K562 (cell line): ENCODE measurements around the gene ARMC7.
"Not testable (repeated sequence)": the region's sequence is repeated elsewhere in the genome, so short reads cannot be mapped to it uniquely, and the experiment has no call there.

ENCODE experiments used
- FOXK1 ChIP-seq: sonication (generic); formaldehyde crosslinking; IDR thresholded peaks from 2 replicates; pipeline ENCODE4 v1.8.0; 2022; ENCODE audit warnings: missing genetic modification reagents, mild to moderate bottlenecking, borderline replicate concordance
- KDM5B ChIP-seq: fragments of 200-600 bp; sonication (generic); IDR thresholded peaks from 2 replicates; pipeline ENCODE4 v1.6.1; 2012; ENCODE audit warnings: low read depth, mild to moderate bottlenecking, moderate library complexity, low read length, control low read depth, inconsistent platforms; ENCODE audit not compliant: insufficient replicate concordance
- LARP7 ChIP-seq: fragments of 450-650 bp; IDR thresholded peaks from 2 replicates; pipeline ENCODE4 v1.6.1; 2016
- NR2C2 ChIP-seq, 2 experiments: fragments of 200-800 bp in 1 of 2; sonication (Bioruptor generic) in 1 of 2; sonication (generic) in 1 of 2; formaldehyde crosslinking in 1 of 2; IDR thresholded peaks; 2 replicates each; pipeline versions ENCODE4 v1.6.1 to v1.8.0; 2016 to 2022; ENCODE audit warnings: mild to moderate bottlenecking in 1 of 2, missing compliant biosample characterization in 1 of 2, missing genetic modification characterization in 1 of 2, missing genetic modification reagents in 1 of 2
- POLR2AphosphoS5 ChIP-seq: IDR thresholded peaks from 2 replicates; pipeline ENCODE4 v1.6.1; 2011; ENCODE audit warnings: mild to moderate bottlenecking, low read depth, low read length, moderate library complexity; ENCODE audit not compliant: control insufficient read depth, insufficient read depth
- SAP30 ChIP-seq: fragments of 200-600 bp; sonication (generic); IDR thresholded peaks from 2 replicates; pipeline ENCODE4 v1.6.1; 2012; ENCODE audit warnings: borderline replicate concordance, low read depth, mild to moderate bottlenecking, moderate library complexity, low read length, control low read depth, inconsistent platforms; ENCODE audit not compliant: insufficient read depth, poor library complexity, severe bottlenecking
- SP1 ChIP-seq: sonication (generic); formaldehyde crosslinking; IDR thresholded peaks from 2 replicates; pipeline ENCODE4 v1.8.1; 2022; ENCODE audit warnings: mild to moderate bottlenecking, missing genetic modification reagents
- SPI1 ChIP-seq: IDR thresholded peaks from 2 replicates; pipeline ENCODE4 v1.6.1; 2011; ENCODE audit warnings: low read depth, low read length, control low read depth, borderline replicate concordance
- YY1 ChIP-seq, 3 experiments: IDR thresholded peaks; 2 replicates each; pipeline ENCODE4 v1.6.1; 2011; ENCODE audit warnings: low read length in 2 of 3, mild to moderate bottlenecking in 2 of 3, moderate library complexity in 2 of 3, borderline replicate concordance in 1 of 3, control low read depth in 1 of 3, low read depth in 1 of 3; ENCODE audit not compliant: insufficient read depth in 3 of 3, insufficient replicate concordance in 2 of 3, control insufficient read depth in 1 of 3, insufficient read length in 1 of 3; ENCODE audit errors: extremely low read depth in 1 of 3
- ZNF274 ChIP-seq: IDR thresholded peaks from 2 replicates; pipeline ENCODE4 v1.6.1; 2011; ENCODE audit warnings: low read depth, mild to moderate bottlenecking, low read length, moderate library complexity, borderline replicate concordance
- ZNF778 ChIP-seq: fragments of 450-650 bp; formaldehyde crosslinking; IDR thresholded peaks from 2 replicates; pipeline ENCODE4 v1.4.0; 2020; ENCODE audit warnings: mild to moderate bottlenecking, moderate library complexity
- TF ChIP-seq, protein P1 (sequence below): sonication (generic); formaldehyde crosslinking; IDR thresholded peaks from 2 replicates; pipeline ENCODE4 v1.8.0; 2022; ENCODE audit warnings: missing genetic modification reagents, mild to moderate bottlenecking, borderline replicate concordance
- TF ChIP-seq, protein P2 (sequence below), 3 experiments: IDR thresholded peaks in 2 of 3; conservative IDR thresholded peaks in 1 of 3; 2 replicates each; pipeline ENCODE4 v1.5.1; 2011 to 2012; ENCODE audit warnings: low read length in 3 of 3, mild to moderate bottlenecking in 3 of 3, control low read depth in 2 of 3, improper control_type of control experiment in 1 of 3, inconsistent platforms in 1 of 3, low read depth in 1 of 3, mixed read lengths in 1 of 3, moderate library complexity in 1 of 3; ENCODE audit not compliant: insufficient read depth in 2 of 3
- TF ChIP-seq, protein P3 (sequence below): fragments of 200-800 bp; sonication (Bioruptor generic); IDR thresholded peaks from 2 replicates; pipeline ENCODE4 v1.6.1; 2016; ENCODE audit warnings: missing genetic modification characterization, missing compliant biosample characterization

DNA sequence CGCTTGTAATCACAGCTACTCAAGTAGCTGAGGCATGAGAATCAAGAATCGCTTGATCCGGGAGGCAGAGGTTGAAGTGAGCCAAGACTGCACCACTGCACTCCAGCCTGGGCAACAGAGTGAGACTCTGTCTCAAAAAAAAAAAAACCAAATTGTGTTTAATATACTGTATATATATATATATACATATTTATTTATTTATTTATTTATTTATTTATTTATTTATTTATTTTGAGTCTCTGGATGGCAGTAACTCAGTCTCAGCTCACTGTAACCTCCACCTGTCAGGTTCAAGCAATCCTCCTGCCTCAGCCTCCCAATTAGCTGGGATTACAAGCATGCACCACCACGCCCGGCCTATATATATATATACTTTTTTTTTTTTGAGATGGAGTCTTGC lies 36.9 kb upstream of the ARMC7 start:
- TF ChIP-seq, protein P1, sequence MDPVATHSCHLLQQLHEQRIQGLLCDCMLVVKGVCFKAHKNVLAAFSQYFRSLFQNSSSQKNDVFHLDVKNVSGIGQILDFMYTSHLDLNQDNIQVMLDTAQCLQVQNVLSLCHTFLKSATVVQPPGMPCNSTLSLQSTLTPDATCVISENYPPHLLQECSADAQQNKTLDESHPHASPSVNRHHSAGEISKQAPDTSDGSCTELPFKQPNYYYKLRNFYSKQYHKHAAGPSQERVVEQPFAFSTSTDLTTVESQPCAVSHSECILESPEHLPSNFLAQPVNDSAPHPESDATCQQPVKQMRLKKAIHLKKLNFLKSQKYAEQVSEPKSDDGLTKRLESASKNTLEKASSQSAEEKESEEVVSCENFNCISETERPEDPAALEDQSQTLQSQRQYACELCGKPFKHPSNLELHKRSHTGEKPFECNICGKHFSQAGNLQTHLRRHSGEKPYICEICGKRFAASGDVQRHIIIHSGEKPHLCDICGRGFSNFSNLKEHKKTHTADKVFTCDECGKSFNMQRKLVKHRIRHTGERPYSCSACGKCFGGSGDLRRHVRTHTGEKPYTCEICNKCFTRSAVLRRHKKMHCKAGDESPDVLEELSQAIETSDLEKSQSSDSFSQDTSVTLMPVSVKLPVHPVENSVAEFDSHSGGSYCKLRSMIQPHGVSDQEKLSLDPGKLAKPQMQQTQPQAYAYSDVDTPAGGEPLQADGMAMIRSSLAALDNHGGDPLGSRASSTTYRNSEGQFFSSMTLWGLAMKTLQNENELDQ (CRISPR knock-in tag) = not testable (repeated sequence)
- not testable (repeated sequence) for TF ChIP-seq ZNF274; NR2C2 (CRISPR knock-in tag; IDR thresholded peaks at IDR 0.05); NR2C2 (tag; IDR thresholded peaks at IDR 0.05); SP1 (CRISPR knock-in tag); SPI1; KDM5B; YY1 (IDR thresholded peaks at IDR 0.05; ENCODE audit: borderline replicate concordance in 1 of 3, control insufficient read depth in 1 of 3, extremely low read depth in 1 of 3, insufficient read depth in 3 of 3, insufficient read length in 1 of 3, insufficient replicate concordance in 2 of 3, low read depth in 1 of 3, low read length in 2 of 3); POLR2AphosphoS5; LARP7; ZNF778; SAP30; FOXK1 (CRISPR knock-in tag)
- TF ChIP-seq, protein P2, sequence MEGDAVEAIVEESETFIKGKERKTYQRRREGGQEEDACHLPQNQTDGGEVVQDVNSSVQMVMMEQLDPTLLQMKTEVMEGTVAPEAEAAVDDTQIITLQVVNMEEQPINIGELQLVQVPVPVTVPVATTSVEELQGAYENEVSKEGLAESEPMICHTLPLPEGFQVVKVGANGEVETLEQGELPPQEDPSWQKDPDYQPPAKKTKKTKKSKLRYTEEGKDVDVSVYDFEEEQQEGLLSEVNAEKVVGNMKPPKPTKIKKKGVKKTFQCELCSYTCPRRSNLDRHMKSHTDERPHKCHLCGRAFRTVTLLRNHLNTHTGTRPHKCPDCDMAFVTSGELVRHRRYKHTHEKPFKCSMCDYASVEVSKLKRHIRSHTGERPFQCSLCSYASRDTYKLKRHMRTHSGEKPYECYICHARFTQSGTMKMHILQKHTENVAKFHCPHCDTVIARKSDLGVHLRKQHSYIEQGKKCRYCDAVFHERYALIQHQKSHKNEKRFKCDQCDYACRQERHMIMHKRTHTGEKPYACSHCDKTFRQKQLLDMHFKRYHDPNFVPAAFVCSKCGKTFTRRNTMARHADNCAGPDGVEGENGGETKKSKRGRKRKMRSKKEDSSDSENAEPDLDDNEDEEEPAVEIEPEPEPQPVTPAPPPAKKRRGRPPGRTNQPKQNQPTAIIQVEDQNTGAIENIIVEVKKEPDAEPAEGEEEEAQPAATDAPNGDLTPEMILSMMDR (IDR thresholded peaks at IDR 0.05 in 2 of 3, conservative IDR thresholded peaks at IDR 0.05 in 1 of 3; ENCODE audit: insufficient read depth in 2 of 3, low read depth in 1 of 3, low read length in 3 of 3) = not testable (repeated sequence)
- TF ChIP-seq, protein P3, sequence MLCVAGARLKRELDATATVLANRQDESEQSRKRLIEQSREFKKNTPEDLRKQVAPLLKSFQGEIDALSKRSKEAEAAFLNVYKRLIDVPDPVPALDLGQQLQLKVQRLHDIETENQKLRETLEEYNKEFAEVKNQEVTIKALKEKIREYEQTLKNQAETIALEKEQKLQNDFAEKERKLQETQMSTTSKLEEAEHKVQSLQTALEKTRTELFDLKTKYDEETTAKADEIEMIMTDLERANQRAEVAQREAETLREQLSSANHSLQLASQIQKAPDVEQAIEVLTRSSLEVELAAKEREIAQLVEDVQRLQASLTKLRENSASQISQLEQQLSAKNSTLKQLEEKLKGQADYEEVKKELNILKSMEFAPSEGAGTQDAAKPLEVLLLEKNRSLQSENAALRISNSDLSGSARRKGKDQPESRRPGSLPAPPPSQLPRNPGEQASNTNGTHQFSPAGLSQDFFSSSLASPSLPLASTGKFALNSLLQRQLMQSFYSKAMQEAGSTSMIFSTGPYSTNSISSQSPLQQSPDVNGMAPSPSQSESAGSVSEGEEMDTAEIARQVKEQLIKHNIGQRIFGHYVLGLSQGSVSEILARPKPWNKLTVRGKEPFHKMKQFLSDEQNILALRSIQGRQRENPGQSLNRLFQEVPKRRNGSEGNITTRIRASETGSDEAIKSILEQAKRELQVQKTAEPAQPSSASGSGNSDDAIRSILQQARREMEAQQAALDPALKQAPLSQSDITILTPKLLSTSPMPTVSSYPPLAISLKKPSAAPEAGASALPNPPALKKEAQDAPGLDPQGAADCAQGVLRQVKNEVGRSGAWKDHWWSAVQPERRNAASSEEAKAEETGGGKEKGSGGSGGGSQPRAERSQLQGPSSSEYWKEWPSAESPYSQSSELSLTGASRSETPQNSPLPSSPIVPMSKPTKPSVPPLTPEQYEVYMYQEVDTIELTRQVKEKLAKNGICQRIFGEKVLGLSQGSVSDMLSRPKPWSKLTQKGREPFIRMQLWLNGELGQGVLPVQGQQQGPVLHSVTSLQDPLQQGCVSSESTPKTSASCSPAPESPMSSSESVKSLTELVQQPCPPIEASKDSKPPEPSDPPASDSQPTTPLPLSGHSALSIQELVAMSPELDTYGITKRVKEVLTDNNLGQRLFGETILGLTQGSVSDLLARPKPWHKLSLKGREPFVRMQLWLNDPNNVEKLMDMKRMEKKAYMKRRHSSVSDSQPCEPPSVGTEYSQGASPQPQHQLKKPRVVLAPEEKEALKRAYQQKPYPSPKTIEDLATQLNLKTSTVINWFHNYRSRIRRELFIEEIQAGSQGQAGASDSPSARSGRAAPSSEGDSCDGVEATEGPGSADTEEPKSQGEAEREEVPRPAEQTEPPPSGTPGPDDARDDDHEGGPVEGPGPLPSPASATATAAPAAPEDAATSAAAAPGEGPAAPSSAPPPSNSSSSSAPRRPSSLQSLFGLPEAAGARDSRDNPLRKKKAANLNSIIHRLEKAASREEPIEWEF = not testable (repeated sequence)
